ENCODE results near the gene GOLPH3. TPM values are rescaled to one million over a fixed set of nuclear protein-coding genes. Genes with fewer than 3 reads are reported as not detected.

The GOLPH3 gene
- total RNA-seq, 1 experiment from 2014 or later, result 98.7 TPM

GRCh38 chr5:32100230-32100629 lies 73.9 kb downstream of the GOLPH3 start:
- Mint-ChIP-seq H3K9me3 (no peaks in the 10 kb centered on the region), H3K4me1 (0 out of 4 replicates have a peak, but pooled peaks cover 0 to 2% of the 10 kb centered on the region in 2 experiments), H3K27me3 (ENCODE audit: low read depth) (no peaks in the 10 kb centered on the region), H3K27ac (no peak overlapping the region; a peak in 1 of 7 replicates), H3K4me3 (no peak overlapping the region), H3K36me3 (ENCODE audit: insufficient read depth in 1 of 3, low read depth in 3 of 3) (peaks cover 10 to 82% (median 38%) of the 10 kb centered on the region in 3 experiments; a peak in 6 of 7 replicates)
- Histone ChIP-seq H3K27me3 (ENCODE audit: insufficient read depth, low read length) (no peaks in the 10 kb centered on the region), H3K23ac (ENCODE audit: insufficient read length, low read depth, low read length) (no peak overlapping the region), H2BK12ac (ENCODE audit: insufficient read length, low read depth, low read length) (no peak overlapping the region), H4K20me1 (ENCODE audit: control insufficient read depth, insufficient read depth, insufficient read length) (no peaks in the 10 kb centered on the region), H3K9ac (ENCODE audit: extremely low read depth, insufficient read length, low read length) (no peak overlapping the region), H2BK15ac (ENCODE audit: low read depth, low read length) (no peak overlapping the region), H3K56ac (ENCODE audit: insufficient read length, low read depth, low read length) (no peak overlapping the region), H3K14ac (ENCODE audit: insufficient read depth, low read length) (no peak overlapping the region), H3K79me2 (ENCODE audit: insufficient read depth, low read length) (no peaks in the 10 kb centered on the region), H3K23me2 (ENCODE audit: insufficient read length, low read depth, low read length, poor library complexity, severe bottlenecking) (no peaks in the 10 kb centered on the region), H3K79me1 (ENCODE audit: insufficient read depth, low read depth, low read length, poor library complexity, severe bottlenecking) (no peaks in the 10 kb centered on the region), H3T11ph (ENCODE audit: low read length) (no peak overlapping the region), H2BK20ac (ENCODE audit: low read depth, low read length, poor library complexity, severe bottlenecking) (no peak overlapping the region), H4K8ac (replicated peaks; ENCODE audit: insufficient read length, low read depth, low read length) (peak overlapping the region; percentile 32), H4K5ac (ENCODE audit: insufficient read length, low read depth, low read length) (no peak overlapping the region), H2BK5ac (ENCODE audit: insufficient read length, low read length) (no peak overlapping the region), H2AFZ (ENCODE audit: low read length) (no peak overlapping the region), H3K4me1 (ENCODE audit: insufficient read depth, low read length) (no peaks in the 10 kb centered on the region), H3K9me3 (ENCODE audit: control insufficient read depth, low read depth, low read length) (no peaks in the 10 kb centered on the region), H3K4me2 (ENCODE audit: insufficient read depth, insufficient read length, low read length) (no peak overlapping the region), H2BK120ac (ENCODE audit: low read depth, low read length, poor library complexity, severe bottlenecking) (no peak overlapping the region), H2AK5ac (ENCODE audit: insufficient read length, low read length) (no peak overlapping the region), H3K18ac (ENCODE audit: insufficient read length, low read depth, low read length) (no peak overlapping the region), H4K91ac (ENCODE audit: insufficient read length, low read depth, low read length) (no peak overlapping the region), H3K4ac (ENCODE audit: low read depth, low read length) (no peak overlapping the region), H3K27ac (ENCODE audit: insufficient read length, low read depth, low read length) (no peak overlapping the region)
- WGBS (ENCODE audit: extremely low coverage, insufficient read length, low lambda C conversion rate), result no CpG with 5 or more reads among the region's 6 CpGs
- no peak for DNase-seq
- TF ChIP-seq CTCF (conservative IDR thresholded peaks at IDR 0.05), result no peak

Measured in H9 (cell line).